ENCODE results near the gene IZUMO1R. TPM values are rescaled to one million over a fixed set of nuclear protein-coding genes. Genes with fewer than 3 reads are reported as not detected.

IZUMO1R gene
- total RNA-seq, 1 donor from 2014 or later, result not detected

DNA sequence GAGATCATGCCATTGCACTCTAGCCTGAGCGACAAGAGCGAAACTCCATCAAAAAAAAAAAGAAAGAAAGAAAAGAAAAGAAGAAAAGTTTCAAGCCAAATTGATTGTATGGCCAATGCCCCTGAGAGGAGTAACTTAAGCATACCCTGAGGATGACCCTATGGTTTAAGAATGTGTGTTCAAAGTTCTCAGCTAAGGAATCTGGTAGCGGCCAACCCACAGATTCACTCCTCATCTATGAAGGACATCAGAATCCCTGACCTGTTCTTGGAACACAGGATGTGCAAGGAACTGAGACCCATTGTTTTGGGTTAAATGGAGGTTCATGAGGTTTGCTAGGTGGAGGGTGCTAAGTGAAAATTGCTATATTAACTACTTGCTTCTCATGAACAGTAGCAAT lies 18.1 kb downstream of the IZUMO1R start:
- peaks cover 0 to 3% (median 0%) of the 10 kb centered on the region in 3 donors for H3K9me3 ChIP-seq (ENCODE audit: control insufficient read depth in 3 of 3, low read length in 3 of 3)
- H3K9ac ChIP-seq (ENCODE audit: low read depth in 1 of 3, low read length in 3 of 3), result no peak overlapping the region
- no peak overlapping the region for H3K4me3 ChIP-seq (ENCODE audit: low read length in 3 of 3)
- no peaks in the 10 kb centered on the region for H3K27me3 ChIP-seq (ENCODE audit: control insufficient read depth in 3 of 3, insufficient read depth in 3 of 3, low read length in 3 of 3)
- no peaks in the 10 kb centered on the region for H3K4me1 ChIP-seq (ENCODE audit: control insufficient read depth in 3 of 3, insufficient read depth in 3 of 3, low read length in 3 of 3)
- H3K27ac ChIP-seq (ENCODE audit: low read depth, low read length), result no peak overlapping the region
- no peaks in the 10 kb centered on the region for H3K36me3 ChIP-seq (ENCODE audit: control insufficient read depth in 3 of 3, insufficient read depth in 3 of 3, low read length in 3 of 3)

- no peak overlapping the region for H3K4me3 ChIP-seq (ENCODE audit: low read length in 3 of 3)
- no peaks in the 10 kb centered on the region for H3K36me3 ChIP-seq (ENCODE audit: control insufficient read depth in 3 of 3, insufficient read depth in 3 of 3, low read length in 3 of 3)
- no peak overlapping the region for H3K9ac ChIP-seq (ENCODE audit: low read depth in 1 of 3, low read length in 3 of 3)
- H3K9me3 ChIP-seq (ENCODE audit: control insufficient read depth in 3 of 3, low read length in 3 of 3), result peaks cover 0 to 3% (median 0%) of the 10 kb centered on the region in 3 donors
- no peak overlapping the region for H3K27ac ChIP-seq (ENCODE audit: low read depth, low read length)
- no peaks in the 10 kb centered on the region for H3K27me3 ChIP-seq (ENCODE audit: control insufficient read depth in 3 of 3, insufficient read depth in 3 of 3, low read length in 3 of 3)
- no peaks in the 10 kb centered on the region for H3K4me1 ChIP-seq (ENCODE audit: control insufficient read depth in 3 of 3, insufficient read depth in 3 of 3, low read length in 3 of 3)
Measured at GRCh38 chr11:94325681-94326080, 21.3 kb downstream of the IZUMO1R start.

GRCh38 chr11:94326947-94327346 lies 22.6 kb downstream of the IZUMO1R start:
- peaks cover 0 to 3% (median 0%) of the 10 kb centered on the region in 3 donors for H3K9me3 ChIP-seq (ENCODE audit: control insufficient read depth in 3 of 3, low read length in 3 of 3)
- no peaks in the 10 kb centered on the region for H3K27me3 ChIP-seq (ENCODE audit: control insufficient read depth in 3 of 3, insufficient read depth in 3 of 3, low read length in 3 of 3)

DNA sequence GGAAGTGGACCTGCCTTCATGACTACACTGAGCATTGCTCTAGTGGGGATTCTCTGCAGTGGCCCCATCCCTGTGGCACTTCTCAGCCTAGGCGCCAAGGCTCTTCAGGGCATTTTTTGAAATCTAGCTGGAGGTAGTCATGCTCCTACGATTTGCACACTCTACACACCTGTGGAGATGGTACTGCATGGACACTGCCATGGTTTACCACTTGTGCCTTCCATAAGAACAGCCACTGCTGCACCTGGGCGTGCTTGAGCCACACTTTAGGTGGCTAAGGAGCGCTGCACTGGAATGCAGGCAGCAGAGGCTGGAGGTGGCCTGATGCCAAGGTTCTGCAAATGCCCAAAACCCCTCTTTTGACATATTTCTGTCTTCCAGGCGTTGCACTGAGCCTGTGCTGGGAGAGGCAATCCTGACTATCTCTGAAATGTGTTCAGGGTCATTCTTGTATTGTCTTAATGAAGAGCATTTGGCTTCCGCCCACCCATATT lies 24.3 kb downstream of the IZUMO1R start:
- Histone ChIP-seq H3K4me3 (ENCODE audit: low read length in 3 of 3) (no peak overlapping the region), H3K9ac (ENCODE audit: low read depth in 1 of 3, low read length in 3 of 3) (no peak overlapping the region), H3K9me3 (ENCODE audit: control insufficient read depth in 3 of 3, low read length in 3 of 3) (peaks cover 0 to 3% (median 0%) of the 10 kb centered on the region in 3 donors), H3K4me1 (ENCODE audit: control insufficient read depth in 3 of 3, insufficient read depth in 3 of 3, low read length in 3 of 3) (no peaks in the 10 kb centered on the region), H3K36me3 (ENCODE audit: control insufficient read depth in 3 of 3, insufficient read depth in 3 of 3, low read length in 3 of 3) (no peaks in the 10 kb centered on the region), H3K27me3 (ENCODE audit: control insufficient read depth in 3 of 3, insufficient read depth in 3 of 3, low read length in 3 of 3) (no peaks in the 10 kb centered on the region), H3K27ac (ENCODE audit: low read depth, low read length) (no peak overlapping the region)

More at GRCh38 chr11:94326947-94327346, 22.6 kb downstream of the IZUMO1R start:
- Histone ChIP-seq H3K36me3 (ENCODE audit: control insufficient read depth in 3 of 3, insufficient read depth in 3 of 3, low read length in 3 of 3) (no peaks in the 10 kb centered on the region), H3K4me3 (ENCODE audit: low read length in 3 of 3) (no peak overlapping the region), H3K9ac (ENCODE audit: low read depth in 1 of 3, low read length in 3 of 3) (no peak overlapping the region), H3K27ac (ENCODE audit: low read depth, low read length) (no peak overlapping the region), H3K4me1 (ENCODE audit: control insufficient read depth in 3 of 3, insufficient read depth in 3 of 3, low read length in 3 of 3) (no peaks in the 10 kb centered on the region)

DNA sequence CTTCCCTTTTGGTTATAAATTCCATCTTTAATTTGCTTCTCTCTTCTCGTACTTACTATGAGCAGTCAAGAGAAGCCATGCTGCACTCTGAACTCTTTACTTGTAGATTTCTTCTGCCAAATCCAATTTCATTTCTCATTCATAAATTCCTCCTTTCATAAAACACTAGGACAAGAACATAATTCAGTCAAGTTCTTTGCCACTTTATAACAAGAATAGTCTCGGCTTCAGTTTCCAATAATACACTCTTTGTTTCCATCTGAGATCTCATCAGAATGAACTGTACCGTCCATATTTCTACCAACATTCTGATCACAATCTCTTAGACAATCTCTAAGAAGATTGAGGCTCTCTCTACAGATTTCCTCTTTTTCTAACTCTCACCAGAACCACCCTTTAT lies 25.1 kb downstream of the IZUMO1R start:
- Histone ChIP-seq H3K9ac (ENCODE audit: low read depth in 1 of 3, low read length in 3 of 3) (no peak overlapping the region), H3K27ac (ENCODE audit: low read depth, low read length) (no peak overlapping the region), H3K9me3 (ENCODE audit: control insufficient read depth in 3 of 3, low read length in 3 of 3) (peaks cover 0 to 3% (median 0%) of the 10 kb centered on the region in 3 donors), H3K4me1 (ENCODE audit: control insufficient read depth in 3 of 3, insufficient read depth in 3 of 3, low read length in 3 of 3) (no peaks in the 10 kb centered on the region), H3K36me3 (ENCODE audit: control insufficient read depth in 3 of 3, insufficient read depth in 3 of 3, low read length in 3 of 3) (no peaks in the 10 kb centered on the region), H3K27me3 (ENCODE audit: control insufficient read depth in 3 of 3, insufficient read depth in 3 of 3, low read length in 3 of 3) (no peaks in the 10 kb centered on the region), H3K4me3 (ENCODE audit: low read length in 3 of 3) (no peak overlapping the region)

DNA sequence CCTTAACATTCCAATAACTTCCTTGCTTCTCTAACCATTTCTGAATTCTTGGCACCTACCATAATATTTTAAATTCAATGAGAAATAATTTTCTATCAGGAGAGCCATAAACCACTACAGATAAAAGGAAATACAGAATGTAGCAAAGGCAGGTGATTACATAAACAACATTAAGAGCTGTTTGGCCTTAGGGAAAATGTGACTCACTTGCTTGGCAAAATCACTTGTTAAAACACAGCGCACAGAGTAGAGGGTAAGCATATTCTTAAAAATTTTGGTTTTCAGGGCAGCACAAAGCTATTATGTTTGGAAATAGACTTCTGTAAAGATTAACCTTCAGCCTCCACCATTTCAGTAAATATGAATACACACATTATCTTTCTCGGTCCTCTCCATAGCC lies 26.4 kb downstream of the IZUMO1R start:
- H3K9ac ChIP-seq (ENCODE audit: low read depth in 1 of 3, low read length in 3 of 3), result no peak overlapping the region
- no peak overlapping the region for H3K27ac ChIP-seq (ENCODE audit: low read depth, low read length)
- H3K4me3 ChIP-seq (ENCODE audit: low read length in 3 of 3), result no peak overlapping the region
- no peaks in the 10 kb centered on the region for H3K36me3 ChIP-seq (ENCODE audit: control insufficient read depth in 3 of 3, insufficient read depth in 3 of 3, low read length in 3 of 3)
- no peaks in the 10 kb centered on the region for H3K27me3 ChIP-seq (ENCODE audit: control insufficient read depth in 3 of 3, insufficient read depth in 3 of 3, low read length in 3 of 3)
- H3K4me1 ChIP-seq (ENCODE audit: control insufficient read depth in 3 of 3, insufficient read depth in 3 of 3, low read length in 3 of 3), result no peaks in the 10 kb centered on the region
- H3K9me3 ChIP-seq (ENCODE audit: control insufficient read depth in 3 of 3, low read length in 3 of 3), result no peaks in the 10 kb centered on the region

GRCh38 chr11:94332814-94333213 lies 28.4 kb downstream of the IZUMO1R start:
- Histone ChIP-seq H3K4me1 (ENCODE audit: control insufficient read depth in 3 of 3, insufficient read depth in 3 of 3, low read length in 3 of 3) (no peaks in the 10 kb centered on the region), H3K27me3 (ENCODE audit: control insufficient read depth in 3 of 3, insufficient read depth in 3 of 3, low read length in 3 of 3) (no peaks in the 10 kb centered on the region), H3K36me3 (ENCODE audit: control insufficient read depth in 3 of 3, insufficient read depth in 3 of 3, low read length in 3 of 3) (no peaks in the 10 kb centered on the region)

DNA sequence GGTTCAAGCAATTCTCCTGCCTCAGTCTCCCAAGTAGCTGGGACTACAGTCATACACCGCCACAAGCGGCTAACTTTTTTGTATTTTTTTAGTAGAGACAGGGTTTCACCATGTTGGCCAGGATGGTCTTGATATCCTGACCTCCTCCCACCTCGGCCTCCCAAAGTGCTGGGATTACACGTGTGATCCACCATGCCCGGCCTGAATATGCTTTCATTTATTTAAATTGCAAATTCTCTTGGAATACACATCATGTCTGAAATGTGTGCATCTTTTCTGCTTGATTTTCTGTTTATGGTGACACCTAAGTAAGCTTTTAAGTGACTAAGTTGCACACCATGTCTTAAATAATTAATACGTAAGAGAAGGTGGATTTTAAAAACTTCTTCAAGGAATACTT lies 31.7 kb downstream of the IZUMO1R start:
- no peak overlapping the region for H3K9ac ChIP-seq (ENCODE audit: low read depth in 1 of 3, low read length in 3 of 3)
- no peak overlapping the region for H3K4me3 ChIP-seq (ENCODE audit: low read length in 3 of 3)
- H3K9me3 ChIP-seq (ENCODE audit: control insufficient read depth in 3 of 3, low read length in 3 of 3), result no peaks in the 10 kb centered on the region
- no peaks in the 10 kb centered on the region for H3K27me3 ChIP-seq (ENCODE audit: control insufficient read depth in 3 of 3, insufficient read depth in 3 of 3, low read length in 3 of 3)
- no peak overlapping the region for H3K27ac ChIP-seq (ENCODE audit: low read depth, low read length)
- H3K4me1 ChIP-seq (ENCODE audit: control insufficient read depth in 3 of 3, insufficient read depth in 3 of 3, low read length in 3 of 3), result no peaks in the 10 kb centered on the region
- no peaks in the 10 kb centered on the region for H3K36me3 ChIP-seq (ENCODE audit: control insufficient read depth in 3 of 3, insufficient read depth in 3 of 3, low read length in 3 of 3)

More at GRCh38 chr11:94332814-94333213, 28.4 kb downstream of the IZUMO1R start:
- no peak overlapping the region for H3K27ac ChIP-seq (ENCODE audit: low read depth, low read length)
- no peak overlapping the region for H3K9ac ChIP-seq (ENCODE audit: low read depth in 1 of 3, low read length in 3 of 3)
- H3K4me3 ChIP-seq (ENCODE audit: low read length in 3 of 3), result no peak overlapping the region
- H3K9me3 ChIP-seq (ENCODE audit: control insufficient read depth in 3 of 3, low read length in 3 of 3), result no peaks in the 10 kb centered on the region

GRCh38 chr11:94338651-94339050 lies 34.3 kb downstream of the IZUMO1R start:
- no peaks in the 10 kb centered on the region for H3K9me3 ChIP-seq (ENCODE audit: control insufficient read depth in 3 of 3, low read length in 3 of 3)
- no peak overlapping the region for H3K4me3 ChIP-seq (ENCODE audit: low read length in 3 of 3)
- H3K4me1 ChIP-seq (ENCODE audit: control insufficient read depth in 3 of 3, insufficient read depth in 3 of 3, low read length in 3 of 3), result no peaks in the 10 kb centered on the region
- H3K27ac ChIP-seq (ENCODE audit: low read depth, low read length), result no peak overlapping the region
- H3K27me3 ChIP-seq (ENCODE audit: control insufficient read depth in 3 of 3, insufficient read depth in 3 of 3, low read length in 3 of 3), result no peaks in the 10 kb centered on the region
- no peaks in the 10 kb centered on the region for H3K36me3 ChIP-seq (ENCODE audit: control insufficient read depth in 3 of 3, insufficient read depth in 3 of 3, low read length in 3 of 3)
- no peak overlapping the region for H3K9ac ChIP-seq (ENCODE audit: low read depth in 1 of 3, low read length in 3 of 3)

- no peaks in the 10 kb centered on the region for H3K36me3 ChIP-seq (ENCODE audit: control insufficient read depth in 3 of 3, insufficient read depth in 3 of 3, low read length in 3 of 3)
Measured at GRCh38 chr11:94342250-94342649, 37.9 kb downstream of the IZUMO1R start.

More at GRCh38 chr11:94342250-94342649, 37.9 kb downstream of the IZUMO1R start:
- Histone ChIP-seq H3K27me3 (ENCODE audit: control insufficient read depth in 3 of 3, insufficient read depth in 3 of 3, low read length in 3 of 3) (no peaks in the 10 kb centered on the region), H3K9me3 (ENCODE audit: control insufficient read depth in 3 of 3, low read length in 3 of 3) (no peaks in the 10 kb centered on the region), H3K4me1 (ENCODE audit: control insufficient read depth in 3 of 3, insufficient read depth in 3 of 3, low read length in 3 of 3) (no peaks in the 10 kb centered on the region), H3K27ac (ENCODE audit: low read depth, low read length) (no peak overlapping the region), H3K9ac (ENCODE audit: low read depth in 1 of 3, low read length in 3 of 3) (no peak overlapping the region), H3K4me3 (ENCODE audit: low read length in 3 of 3) (no peak overlapping the region)

All from skeletal muscle tissue (tissue), 4 donors.